Breast epithelium (tissue), 4 donors: ENCODE data around the gene BMP7. TPM values are rescaled to one million over a fixed set of nuclear protein-coding genes. Genes with fewer than 3 reads are reported as not detected.

Experiments used
- DNase-seq, 2 donors: peaks; one replicate each; pipeline ENCODE4 v3.0.0-alpha.2; 2019; ENCODE audit warnings: low spot score in 2 of 2
- H3K27ac ChIP-seq, 2 donors: fragments of 200-600 bp; sonication (generic) in 1 of 2; one replicate each; pipeline ENCODE4 v1.5.1; 2016 to 2019; ENCODE audit warnings: mild to moderate bottlenecking in 1 of 2
- H3K27me3 ChIP-seq, 2 donors: fragments of 200-600 bp; sonication (generic) in 1 of 2; one replicate each; pipeline versions ENCODE4 v1.5.1 to v1.6.0; 2017 to 2019; ENCODE audit warnings: control low read depth in 1 of 2, mild to moderate bottlenecking in 1 of 2
- H3K36me3 ChIP-seq: fragments of 200-600 bp; one replicate; pipeline ENCODE4 v1.5.1; 2019
- H3K4me1 ChIP-seq, 2 donors: fragments of 200-600 bp; sonication (generic); one replicate each; pipeline ENCODE4 v1.5.1; 2016 to 2019; ENCODE audit warnings: control low read depth in 1 of 2
- H3K4me3 ChIP-seq, 3 donors: fragments of 200-600 bp; sonication (generic); 1 replicate in 2 of 3; 2 replicates in 1 of 3; pipeline ENCODE4 v1.5.1; 2016 to 2019; ENCODE audit warnings: mild to moderate bottlenecking in 3 of 3, moderate library complexity in 2 of 3
- H3K9me3 ChIP-seq, 2 donors: fragments of 200-600 bp; sonication (generic) in 1 of 2; one replicate each; pipeline ENCODE4 v1.5.1; 2016 to 2019; ENCODE audit warnings: control low read depth in 1 of 2
- CTCF ChIP-seq, 3 donors: fragments of 450-650 bp; IDR thresholded peaks; one replicate each; pipeline ENCODE4 v1.5.1; 2016 to 2017; ENCODE audit warnings: antibody characterized with exemption in 3 of 3, mild to moderate bottlenecking in 3 of 3, moderate library complexity in 3 of 3
- POLR2A ChIP-seq: fragments of 450-650 bp; IDR thresholded peaks from one replicate; pipeline ENCODE4 v1.6.1; 2016; ENCODE audit warnings: antibody characterized with exemption, mild to moderate bottlenecking, moderate library complexity
- POLR2AphosphoS5 ChIP-seq, 3 donors: sonication (generic); formaldehyde crosslinking; IDR thresholded peaks; one replicate each; pipeline ENCODE4 v1.6.1; 2017; ENCODE audit warnings: antibody characterized with exemption in 3 of 3
- intact Hi-C: fragments of 100-400 bp; cut with DNase I; formaldehyde crosslinking; loops from one replicate; pipeline ENCODE4 v1.15.1; 2023; ENCODE audit warnings: low total_unique reads
- total RNA-seq, 3 donors: library from RNA; depleted of rRNA; stranded (reverse); fragments of >200 nt; gene quantifications; one replicate each; pipeline ENCODE4 v1.1.0, GENCODE V29; 2016

The BMP7 gene
- total RNA-seq, 3 donors from 2014 or later: 1.6 to 3.8 (median 1.8) TPM

- intact Hi-C loops: no loop called here
- Histone ChIP-seq H3K4me3 (no peak overlapping the region), H3K36me3 (no peaks in the 10 kb centered on the region), H3K27ac (no peak overlapping the region), H3K27me3 (peaks cover 0 to 7% of the 10 kb centered on the region in 2 donors), H3K4me1 (no peaks in the 10 kb centered on the region), H3K9me3 (no peaks in the 10 kb centered on the region)
- no peak for DNase-seq
- TF ChIP-seq CTCF (IDR thresholded peaks at IDR 0.05): no peak
- no peak for TF ChIP-seq POLR2AphosphoS5 (IDR thresholded peaks at IDR 0.05)
- no peak for TF ChIP-seq POLR2A
Measured at GRCh38 chr20:57292611-57293010, 26.2 kb upstream of the BMP7 start.

- no peaks in the 10 kb centered on the region for H3K36me3 ChIP-seq
- H3K4me3 ChIP-seq: no peak overlapping the region
- no peaks in the 10 kb centered on the region for H3K9me3 ChIP-seq
- TF ChIP-seq POLR2AphosphoS5 (IDR thresholded peaks at IDR 0.05) (no peak), POLR2A (no peak), CTCF (IDR thresholded peaks at IDR 0.05) (no peak)
- intact Hi-C loops: no loop called here
- H3K4me1 ChIP-seq: no peaks in the 10 kb centered on the region
- no peak for DNase-seq
- H3K27ac ChIP-seq: no peak overlapping the region
- peaks cover 0 to 11% of the 10 kb centered on the region in 2 donors for H3K27me3 ChIP-seq
Measured at GRCh38 chr20:57291694-57292093, 25.3 kb upstream of the BMP7 start.

- Histone ChIP-seq H3K4me3 (no peak overlapping the region), H3K27ac (no peak overlapping the region), H3K36me3 (no peaks in the 10 kb centered on the region), H3K27me3 (peaks cover 0 to 11% of the 10 kb centered on the region in 2 donors), H3K9me3 (no peaks in the 10 kb centered on the region), H3K4me1 (no peaks in the 10 kb centered on the region)
- intact Hi-C loops: no loop called here
- TF ChIP-seq CTCF (IDR thresholded peaks at IDR 0.05): no peak
- no peak for TF ChIP-seq POLR2AphosphoS5 (IDR thresholded peaks at IDR 0.05)
- no peak for TF ChIP-seq POLR2A
- DNase-seq: no peak
Measured at GRCh38 chr20:57291003-57291402, 24.6 kb upstream of the BMP7 start.

GRCh38 chr20:57290178-57290484, 23.7 kb upstream of the BMP7 start:
- intact Hi-C loops: no loop called here
- Histone ChIP-seq H3K4me3 (no peak overlapping the region), H3K36me3 (no peaks in the 10 kb centered on the region), H3K4me1 (no peaks in the 10 kb centered on the region), H3K27ac (peak overlapping the region in 1 of 2 donors; percentile 10), H3K9me3 (no peaks in the 10 kb centered on the region), H3K27me3 (peaks cover 0 to 11% of the 10 kb centered on the region in 2 donors)
- DNase-seq: no peak
- no peak for TF ChIP-seq POLR2A
- TF ChIP-seq CTCF (IDR thresholded peaks at IDR 0.05): no peak
- TF ChIP-seq POLR2AphosphoS5 (IDR thresholded peaks at IDR 0.05): no peak

GRCh38 chr20:57289391-57290177, 23.1 kb upstream of the BMP7 start:
- H3K27me3 ChIP-seq: peaks cover 0 to 11% of the 10 kb centered on the region in 2 donors
- H3K4me3 ChIP-seq: no peak overlapping the region
- peak overlapping the region in 1 of 2 donors; percentile 10 for H3K27ac ChIP-seq
- no peaks in the 10 kb centered on the region for H3K9me3 ChIP-seq
- no peak for TF ChIP-seq CTCF (IDR thresholded peaks at IDR 0.05)
- TF ChIP-seq POLR2A: no peak
- TF ChIP-seq POLR2AphosphoS5 (IDR thresholded peaks at IDR 0.05): no peak
- H3K4me1 ChIP-seq: no peaks in the 10 kb centered on the region
- H3K36me3 ChIP-seq: no peaks in the 10 kb centered on the region
- DNase-seq: no peak
- intact Hi-C loops: no loop called here
